ENCODE data around the gene MYOG.

Gene MYOG

GRCh38 chr1:203056012-203056411 is 29.8 kb downstream of the MYOG start:
- H3K9me3 Mint-ChIP-seq = no peaks in the 10 kb centered on the region
- peaks cover 6% of the 10 kb centered on the region for H3K27me3 Mint-ChIP-seq
- peaks cover 2% of the 10 kb centered on the region for H3K36me3 Mint-ChIP-seq (ENCODE audit: low read depth)
- no peak for DNase-seq
- no peak overlapping the region for H3K27ac Mint-ChIP-seq
- no peaks in the 10 kb centered on the region for H3K4me1 Mint-ChIP-seq
- no peak for ATAC-seq
- no peak overlapping the region for H3K4me3 Mint-ChIP-seq

DNA sequence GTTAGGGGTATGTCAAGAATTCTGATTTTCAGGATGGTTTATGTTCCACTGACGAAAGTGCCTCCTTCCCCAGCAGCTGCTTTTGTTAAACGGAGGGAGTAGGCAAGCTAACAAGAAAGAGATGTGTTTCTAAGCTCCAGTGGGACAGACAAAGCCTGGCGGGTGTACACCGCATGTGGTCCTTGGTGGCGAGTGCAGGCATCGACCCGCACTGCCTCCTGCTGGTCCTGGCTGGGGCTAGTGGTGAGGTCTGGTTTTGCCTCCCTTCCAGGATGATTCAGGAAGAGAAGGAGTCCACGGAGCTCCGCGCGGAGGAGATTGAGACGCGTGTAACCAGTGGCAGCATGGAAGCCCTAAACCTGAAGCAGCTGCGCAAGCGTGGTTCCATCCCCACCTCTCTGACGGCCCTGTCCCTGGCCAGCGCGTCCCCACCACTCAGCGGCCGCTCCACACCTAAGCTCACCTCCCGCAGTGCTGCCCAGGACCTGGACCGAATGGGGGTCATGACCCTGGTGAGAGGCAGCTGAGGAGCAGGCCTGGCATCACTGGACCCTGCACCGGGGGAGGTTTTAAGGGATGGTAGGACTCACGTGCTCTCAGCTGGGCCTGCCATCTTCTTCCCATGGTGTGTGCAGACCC is 30.5 kb downstream of the MYOG start:
- Mint-ChIP-seq H3K36me3 (ENCODE audit: low read depth) (peaks cover 2% of the 10 kb centered on the region), H3K4me1 (no peaks in the 10 kb centered on the region), H3K9me3 (no peaks in the 10 kb centered on the region), H3K27ac (no peak overlapping the region), H3K4me3 (no peak overlapping the region), H3K27me3 (peaks cover 8% of the 10 kb centered on the region)
- no peak for ATAC-seq
- no peak for DNase-seq

DNA sequence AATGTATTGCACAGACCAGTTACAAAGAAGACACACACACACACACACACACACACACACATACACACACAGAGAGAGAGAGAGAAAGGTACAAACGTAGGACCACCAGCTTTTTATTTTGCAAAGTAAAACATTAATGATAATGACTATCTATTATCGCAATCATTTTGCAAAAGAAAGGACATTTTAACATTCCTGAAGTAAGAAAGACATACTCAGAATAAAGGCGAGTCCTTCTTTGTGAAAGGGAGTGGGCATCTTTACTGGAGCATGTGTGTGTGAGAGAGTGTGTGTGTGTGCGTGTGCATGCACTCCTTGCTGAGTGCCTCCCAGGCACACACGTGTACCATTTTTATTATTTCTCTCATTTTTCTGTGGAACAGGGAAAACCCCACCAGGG is 31.2 kb downstream of the MYOG start:
- no peaks in the 10 kb centered on the region for H3K9me3 Mint-ChIP-seq
- H3K4me3 Mint-ChIP-seq = no peak overlapping the region
- H3K36me3 Mint-ChIP-seq (ENCODE audit: low read depth) = peaks cover 4% of the 10 kb centered on the region
- DNase-seq (no peak), ATAC-seq (no peak)
- H3K4me1 Mint-ChIP-seq = no peaks in the 10 kb centered on the region
- peaks cover 8% of the 10 kb centered on the region for H3K27me3 Mint-ChIP-seq
- H3K27ac Mint-ChIP-seq = no peak overlapping the region

- H3K4me3 Mint-ChIP-seq = no peak overlapping the region
- H3K4me1 Mint-ChIP-seq = no peaks in the 10 kb centered on the region
- no peaks in the 10 kb centered on the region for H3K9me3 Mint-ChIP-seq
Measured at GRCh38 chr1:203054184-203054583, 31.6 kb downstream of the MYOG start.

DNA sequence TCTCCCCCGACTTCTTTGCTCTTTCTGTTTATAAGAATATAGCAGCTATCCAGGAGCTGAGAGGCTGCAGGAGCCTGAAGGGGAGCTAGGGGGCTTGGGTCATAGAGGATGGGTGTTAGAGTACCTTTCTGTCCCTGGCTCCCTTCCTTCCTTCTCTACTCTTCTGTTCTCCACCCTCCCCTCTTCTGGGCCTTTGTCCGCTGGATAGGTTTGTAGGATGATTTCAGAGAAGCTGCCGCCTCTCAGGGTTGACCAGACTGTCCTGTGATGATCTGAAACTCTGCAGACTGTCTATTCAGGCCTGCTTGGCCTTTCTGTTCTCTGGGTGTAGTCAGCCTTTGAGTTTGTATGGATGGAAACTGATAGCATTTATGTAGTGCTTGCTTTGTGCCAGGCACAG is 33.2 kb downstream of the MYOG start:
- no peak for ATAC-seq
- Mint-ChIP-seq H3K4me1 (no peaks in the 10 kb centered on the region), H3K36me3 (ENCODE audit: low read depth) (peaks cover 4% of the 10 kb centered on the region), H3K9me3 (no peaks in the 10 kb centered on the region), H3K4me3 (no peak overlapping the region), H3K27me3 (peaks cover 8% of the 10 kb centered on the region), H3K27ac (no peak overlapping the region)
- DNase-seq = no peak

More at GRCh38 chr1:203054184-203054583, 31.6 kb downstream of the MYOG start:
- DNase-seq (no peak), ATAC-seq (no peak)
- H3K27ac Mint-ChIP-seq = no peak overlapping the region
- peaks cover 4% of the 10 kb centered on the region for H3K36me3 Mint-ChIP-seq (ENCODE audit: low read depth)
- peaks cover 8% of the 10 kb centered on the region for H3K27me3 Mint-ChIP-seq

- no peak overlapping the region for H3K4me3 Mint-ChIP-seq
- no peak overlapping the region for H3K27ac Mint-ChIP-seq
- DNase-seq (no peak), ATAC-seq (no peak)
- peaks cover 6% of the 10 kb centered on the region for H3K27me3 Mint-ChIP-seq
- no peaks in the 10 kb centered on the region for H3K9me3 Mint-ChIP-seq
- peaks cover 4% of the 10 kb centered on the region for H3K36me3 Mint-ChIP-seq (ENCODE audit: low read depth)
- no peaks in the 10 kb centered on the region for H3K4me1 Mint-ChIP-seq
Measured at GRCh38 chr1:203051841-203052324, 33.9 kb downstream of the MYOG start.

GRCh38 chr1:203050826-203051225 is 35.0 kb downstream of the MYOG start:
- no peak overlapping the region for H3K4me3 Mint-ChIP-seq
- no peak overlapping the region for H3K27ac Mint-ChIP-seq
- H3K36me3 Mint-ChIP-seq (ENCODE audit: low read depth) = peaks cover 1% of the 10 kb centered on the region
- H3K27me3 Mint-ChIP-seq = peaks cover 6% of the 10 kb centered on the region
- no peaks in the 10 kb centered on the region for H3K9me3 Mint-ChIP-seq
- ATAC-seq (no peak), DNase-seq (no peak)
- H3K4me1 Mint-ChIP-seq = no peaks in the 10 kb centered on the region

DNA sequence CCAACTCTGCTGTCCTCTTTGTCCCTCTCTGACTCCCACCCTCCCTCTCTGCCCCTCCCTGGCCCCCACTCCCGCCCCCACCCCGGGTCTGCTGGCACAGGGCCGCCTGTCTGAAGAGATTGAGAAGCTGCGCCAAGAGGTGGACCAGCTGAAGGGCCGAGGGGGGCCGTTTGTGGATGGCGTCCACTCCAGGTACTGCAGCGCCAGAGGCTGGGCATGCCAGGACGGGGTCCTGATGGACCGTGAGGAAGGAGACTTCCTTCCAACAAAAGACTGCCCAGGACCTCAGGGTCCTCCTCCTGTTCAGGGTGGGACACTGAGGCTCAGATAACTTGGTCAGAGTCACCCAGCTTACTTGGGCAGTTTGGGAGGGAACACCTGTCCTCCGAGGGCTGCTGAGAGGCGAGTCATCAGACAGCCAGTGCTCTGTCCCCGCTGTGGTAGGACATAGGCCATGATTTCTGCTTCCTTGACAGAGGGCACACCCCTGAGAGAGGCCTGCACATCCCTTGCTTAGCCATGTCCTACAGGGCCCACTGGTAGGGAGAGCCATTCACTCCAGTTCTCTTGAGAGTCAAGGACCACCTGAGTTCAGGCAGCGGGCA is 36.1 kb downstream of the MYOG start:
- ATAC-seq (no peak), DNase-seq (no peak)
- Mint-ChIP-seq H3K36me3 (ENCODE audit: low read depth) (peaks cover 1% of the 10 kb centered on the region), H3K27ac (no peak overlapping the region), H3K9me3 (no peaks in the 10 kb centered on the region), H3K4me1 (no peaks in the 10 kb centered on the region), H3K4me3 (no peak overlapping the region), H3K27me3 (peaks cover 6% of the 10 kb centered on the region)

DNA sequence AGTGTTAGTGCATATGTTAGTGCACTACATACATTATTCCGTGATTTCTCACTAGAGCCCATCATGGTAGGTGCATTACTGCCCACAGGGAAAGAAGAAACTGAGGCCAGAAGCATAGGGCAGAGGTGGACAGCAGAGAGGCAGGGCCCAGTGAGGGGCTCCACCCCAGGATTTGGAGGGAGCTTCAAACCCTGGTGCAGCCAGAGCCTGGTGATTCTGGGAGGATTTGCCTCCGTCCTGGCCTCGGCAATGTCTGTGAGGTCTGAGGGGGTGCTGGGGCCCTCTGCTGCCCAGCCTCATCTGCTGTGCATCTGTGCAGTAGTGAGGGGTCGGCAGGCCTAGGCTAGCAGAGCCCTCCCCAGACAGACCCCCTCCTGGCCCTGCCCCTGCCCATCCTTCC is 36.7 kb downstream of the MYOG start:
- Mint-ChIP-seq H3K36me3 (ENCODE audit: low read depth) (peaks cover 1% of the 10 kb centered on the region), H3K27ac (no peak overlapping the region), H3K4me1 (no peaks in the 10 kb centered on the region), H3K9me3 (no peaks in the 10 kb centered on the region), H3K27me3 (peaks cover 6% of the 10 kb centered on the region), H3K4me3 (no peak overlapping the region)
- DNase-seq = no peak
- ATAC-seq = no peak

GRCh38 chr1:203048555-203049051 is 37.2 kb downstream of the MYOG start:
- H3K27me3 Mint-ChIP-seq = peaks cover 6% of the 10 kb centered on the region
- no peak overlapping the region for H3K27ac Mint-ChIP-seq

GRCh38 chr1:203048086-203048485 is 37.7 kb downstream of the MYOG start:
- peaks cover 1% of the 10 kb centered on the region for H3K36me3 Mint-ChIP-seq (ENCODE audit: low read depth)
- ATAC-seq (no peak), DNase-seq (no peak)
- peaks cover 6% of the 10 kb centered on the region for H3K27me3 Mint-ChIP-seq
- H3K4me1 Mint-ChIP-seq = no peaks in the 10 kb centered on the region
- H3K9me3 Mint-ChIP-seq = no peaks in the 10 kb centered on the region
- H3K4me3 Mint-ChIP-seq = no peak overlapping the region
- H3K27ac Mint-ChIP-seq = no peak overlapping the region

More at GRCh38 chr1:203048555-203049051, 37.2 kb downstream of the MYOG start:
- DNase-seq (no peak), ATAC-seq (no peak)
- peaks cover 1% of the 10 kb centered on the region for H3K36me3 Mint-ChIP-seq (ENCODE audit: low read depth)
- no peak overlapping the region for H3K4me3 Mint-ChIP-seq
- no peaks in the 10 kb centered on the region for H3K4me1 Mint-ChIP-seq
- no peaks in the 10 kb centered on the region for H3K9me3 Mint-ChIP-seq

DNA sequence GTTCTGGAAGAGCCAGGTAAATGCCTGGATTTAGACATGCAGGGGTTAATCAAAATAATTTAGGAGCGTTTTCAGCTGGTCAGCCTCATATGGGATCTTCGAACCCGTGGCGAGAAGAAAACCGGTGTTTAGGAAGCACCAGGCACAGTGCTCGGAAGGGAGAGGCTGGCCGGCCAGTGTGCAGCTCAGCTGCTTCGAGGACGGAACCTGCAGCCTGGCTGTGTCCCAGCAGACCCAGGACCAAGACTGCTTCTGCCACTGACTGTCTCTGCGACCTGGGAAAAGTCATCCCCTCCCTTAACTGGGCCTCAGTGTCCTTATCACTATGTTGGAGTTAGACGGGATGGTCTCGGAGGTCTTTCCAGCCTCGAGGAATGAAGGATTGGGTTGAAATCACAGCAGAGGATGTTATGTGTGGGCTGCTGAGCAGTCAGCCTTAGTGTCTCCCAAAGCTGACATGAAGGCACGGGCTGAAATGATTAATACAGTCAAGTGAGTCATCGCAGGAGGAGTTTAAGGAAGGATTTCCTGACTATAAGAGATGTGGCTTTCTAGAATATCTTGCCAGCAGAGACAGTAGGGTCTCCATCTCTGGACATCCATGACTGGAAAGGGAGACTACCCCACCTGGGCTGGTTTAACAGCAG is 38.7 kb downstream of the MYOG start:
- Mint-ChIP-seq H3K4me3 (no peak overlapping the region), H3K27ac (no peak overlapping the region), H3K27me3 (peaks cover 6% of the 10 kb centered on the region), H3K9me3 (no peaks in the 10 kb centered on the region), H3K4me1 (no peaks in the 10 kb centered on the region), H3K36me3 (ENCODE audit: low read depth) (peaks cover 1% of the 10 kb centered on the region)
- DNase-seq = no peak
- ATAC-seq = no peak

GRCh38 chr1:203045821-203046594 is 39.8 kb downstream of the MYOG start:
- no peak overlapping the region for H3K27ac Mint-ChIP-seq
- peaks cover 2% of the 10 kb centered on the region for H3K4me1 Mint-ChIP-seq
- no peak for ATAC-seq
- peaks cover 2% of the 10 kb centered on the region for H3K27me3 Mint-ChIP-seq
- no peaks in the 10 kb centered on the region for H3K9me3 Mint-ChIP-seq
- DNase-seq = no peak
- no peak overlapping the region for H3K4me3 Mint-ChIP-seq
- peaks cover 1% of the 10 kb centered on the region for H3K36me3 Mint-ChIP-seq (ENCODE audit: low read depth)

- DNase-seq = no peak
- Mint-ChIP-seq H3K27me3 (peaks cover under 1% of the 10 kb centered on the region), H3K27ac (no peak overlapping the region), H3K36me3 (ENCODE audit: low read depth) (peaks cover 1% of the 10 kb centered on the region), H3K4me1 (peaks cover 3% of the 10 kb centered on the region), H3K4me3 (no peak overlapping the region), H3K9me3 (no peaks in the 10 kb centered on the region)
- ATAC-seq = no peak
Measured at GRCh38 chr1:203045336-203045735, 40.5 kb downstream of the MYOG start.

All from activated naive CD8-positive, alpha-beta T cell treated with anti-CD3 and anti-CD28 coated beads, Interleukin-2, amount 50 U/mL, for 24 hours (primary cell).